Measurements from ENCODE around the gene UBAP2.

The UBAP2 gene

DNA sequence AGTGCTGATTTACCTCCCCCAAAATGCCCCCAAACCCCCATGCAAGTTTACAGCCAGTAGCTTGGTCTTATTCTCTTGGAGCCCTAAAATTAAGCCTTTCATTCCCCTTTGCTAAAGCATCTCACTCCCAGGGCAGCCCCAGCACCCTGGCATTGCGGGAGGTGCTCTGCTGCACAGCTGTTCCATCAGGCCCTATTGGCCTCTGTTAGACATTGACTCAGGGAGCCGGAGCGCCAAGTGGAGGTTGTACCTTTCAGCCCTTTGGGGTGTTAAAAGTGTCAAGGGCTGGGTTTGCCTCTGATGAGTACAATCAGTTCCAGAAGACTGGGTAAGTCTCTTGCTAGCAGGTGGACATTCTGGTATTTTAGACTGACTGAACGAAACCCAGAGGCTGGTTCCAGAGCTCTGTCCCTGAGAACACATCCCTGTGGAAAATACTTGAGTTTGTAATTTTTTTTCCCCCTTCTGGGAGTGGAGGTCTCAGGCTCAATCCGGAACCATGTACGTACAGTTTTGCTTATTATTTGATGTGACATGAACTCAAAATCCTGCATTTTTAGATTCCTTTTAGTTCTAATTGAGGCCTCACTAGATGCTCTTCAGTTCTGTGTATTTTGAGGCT lies 129.3 kb downstream of the UBAP2 start:
- no peak for DNase-seq

DNA sequence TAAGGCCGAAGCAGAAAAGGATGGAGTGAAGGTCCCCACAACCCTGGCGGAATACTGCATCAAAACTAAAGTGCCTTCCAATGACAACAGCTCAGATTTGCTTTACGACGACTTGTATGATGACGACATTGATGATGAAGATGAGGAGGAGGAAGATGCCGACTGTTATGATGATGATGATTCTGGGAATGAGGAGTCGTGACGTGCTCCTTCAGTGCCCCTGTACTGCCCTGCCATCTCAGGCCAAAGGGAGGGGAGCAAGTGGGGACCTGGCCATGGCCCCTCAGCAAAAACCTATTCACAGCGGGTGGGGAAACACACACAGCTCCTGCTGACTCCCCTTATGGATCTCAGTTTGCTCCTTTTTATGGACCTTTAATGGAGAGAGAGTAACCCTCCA lies 131.7 kb downstream of the UBAP2 start:
- DNase-seq = no peak

DNA sequence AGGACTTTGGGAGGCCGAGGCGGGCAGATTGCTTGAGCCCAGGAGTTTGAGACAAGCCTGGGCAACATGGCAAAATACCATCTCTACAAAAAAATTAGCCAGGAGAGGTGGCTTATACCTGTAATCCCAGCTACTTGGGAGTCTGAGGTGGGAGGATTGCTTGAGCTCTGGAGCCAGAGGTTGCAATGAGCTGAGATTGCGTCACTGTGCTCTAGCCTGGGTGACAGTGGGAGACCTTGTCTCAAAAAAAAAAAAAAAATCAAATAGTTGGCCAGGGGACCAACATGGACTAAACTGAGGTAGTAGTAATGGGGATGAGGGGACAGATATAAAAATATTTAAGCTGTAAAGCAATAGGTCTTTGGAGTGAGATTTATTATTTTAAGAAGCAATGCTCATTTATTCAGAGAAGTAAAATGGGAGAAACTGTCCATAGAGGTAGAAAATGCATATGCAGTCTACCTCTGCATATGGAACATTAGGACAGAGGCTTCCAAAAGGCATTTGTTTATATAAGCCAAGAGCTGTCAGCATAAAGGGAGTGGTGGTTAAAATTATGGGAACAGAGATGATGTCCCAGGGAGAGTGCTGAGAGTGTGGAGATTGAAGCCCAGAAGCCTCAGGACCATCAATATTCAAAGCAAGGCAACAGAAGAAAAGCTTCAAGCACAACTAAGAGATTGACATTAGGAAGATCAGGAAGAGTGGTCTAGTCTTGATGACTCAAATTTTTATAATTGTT lies 133.6 kb downstream of the UBAP2 start:
- no peak for DNase-seq

DNA sequence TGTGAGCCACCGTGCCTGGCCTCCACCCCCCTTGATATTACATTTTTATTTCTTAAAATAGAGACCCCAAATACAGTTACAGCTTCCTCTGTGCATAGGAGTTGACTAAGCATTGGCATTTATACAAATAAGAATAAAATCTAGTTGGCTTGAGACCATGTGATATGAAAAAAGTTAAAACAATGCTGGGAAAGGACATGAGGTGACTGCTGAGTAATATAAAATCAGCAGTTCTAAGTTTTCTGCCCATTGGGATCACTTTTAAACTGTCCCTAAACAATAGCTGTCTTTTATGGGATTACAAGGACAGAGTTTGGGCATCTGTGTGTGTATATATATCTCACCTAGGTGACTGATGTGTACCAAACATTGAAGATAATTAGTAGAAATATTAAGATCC lies 135.1 kb downstream of the UBAP2 start:
- DNase-seq = no peak

DNA sequence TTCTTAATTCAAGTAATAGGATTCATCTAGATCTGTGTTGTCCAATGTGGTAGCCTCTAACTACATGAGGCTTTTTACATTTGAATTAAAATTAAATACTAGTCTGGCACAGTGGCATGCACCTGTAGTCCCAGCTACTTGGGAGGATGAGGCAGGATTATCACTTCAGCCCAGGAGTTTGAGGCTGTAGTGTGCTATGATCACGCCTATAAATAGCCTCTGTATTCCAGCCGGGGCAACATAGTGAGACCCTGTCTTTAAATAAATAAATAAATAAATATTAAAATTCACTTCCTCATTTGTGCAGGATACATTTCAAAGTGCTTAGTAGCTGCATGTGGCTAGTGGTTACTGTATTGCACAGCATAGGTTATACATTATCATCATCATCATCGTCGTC lies 139.9 kb downstream of the UBAP2 start:
- DNase-seq = no peak

DNA sequence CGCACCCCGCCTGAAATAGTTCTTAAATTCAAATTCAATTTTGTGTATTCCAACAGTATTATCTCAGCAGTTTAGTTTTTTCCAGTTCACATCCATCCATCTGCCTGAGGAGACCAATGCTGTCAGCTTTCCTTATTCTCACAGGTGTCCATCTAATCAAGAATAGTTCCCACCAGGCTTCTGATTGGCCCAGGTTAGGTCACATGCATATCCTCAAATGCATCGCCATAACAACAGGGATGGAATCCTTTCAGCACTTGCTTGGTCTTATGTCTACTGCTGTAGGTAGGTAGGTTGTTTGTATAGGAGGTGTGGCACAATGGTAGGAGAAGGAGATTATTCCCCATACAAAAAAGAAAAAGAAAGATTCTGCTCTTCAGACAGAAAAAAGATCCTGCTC lies 140.6 kb downstream of the UBAP2 start:
- DNase-seq = no peak

DNA sequence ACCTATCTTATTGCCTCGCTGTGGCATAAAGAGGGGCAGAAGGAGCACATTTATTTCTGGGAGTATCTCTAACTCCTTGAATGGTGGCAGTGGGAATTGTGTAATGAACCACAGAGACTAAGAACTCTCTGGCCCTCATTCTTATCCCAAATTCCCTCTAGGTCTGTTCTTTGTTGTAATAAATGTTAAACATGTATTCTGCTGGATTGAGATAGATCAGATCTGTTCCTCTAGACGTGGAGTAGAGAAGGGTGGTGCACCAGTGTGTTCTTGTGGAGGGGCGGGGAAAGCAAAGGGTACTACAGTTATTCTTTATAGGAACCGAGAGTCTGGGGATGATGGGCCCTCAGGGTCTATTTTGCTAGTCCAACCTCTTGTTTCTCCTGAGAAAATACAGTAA lies 141.3 kb downstream of the UBAP2 start:
- DNase-seq = no peak

DNA sequence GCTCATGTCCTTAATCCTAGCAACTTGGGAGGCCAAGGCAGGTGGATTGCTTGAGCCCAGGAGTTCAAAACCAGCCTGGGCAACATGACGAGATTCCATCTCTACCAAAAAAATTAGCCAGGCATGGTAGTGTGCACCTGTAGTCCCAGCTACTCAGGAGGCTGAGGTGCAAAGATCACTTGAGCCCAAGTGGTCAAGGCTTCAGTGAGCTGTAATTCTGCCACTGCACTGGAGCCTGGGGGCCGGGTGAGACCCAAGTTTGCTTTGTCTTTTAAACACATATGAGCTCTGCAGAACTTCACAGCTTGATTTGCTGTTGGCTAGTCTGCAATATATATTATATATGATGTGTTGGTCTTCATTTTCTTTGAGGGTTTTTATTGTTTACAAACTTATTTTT lies 141.9 kb downstream of the UBAP2 start:
- no peak for DNase-seq

DNA sequence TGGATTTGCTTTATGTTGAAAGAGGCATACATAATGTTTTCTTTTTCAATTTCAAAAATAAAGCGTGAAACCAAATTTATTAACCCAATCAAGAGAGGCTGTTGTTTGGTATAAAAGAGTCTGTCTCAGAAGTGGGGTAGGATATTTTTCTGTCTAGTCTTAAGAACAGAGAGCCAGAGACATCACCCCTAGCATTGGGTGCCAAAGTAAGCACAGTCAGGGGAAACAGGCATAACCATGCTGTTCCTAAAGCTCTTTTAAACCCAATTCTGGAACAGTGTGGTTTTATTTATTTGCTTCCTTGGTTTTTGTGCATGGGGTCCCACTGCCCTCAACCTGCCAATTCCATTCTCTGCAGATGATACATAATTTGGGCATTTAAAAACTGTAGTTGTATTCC lies 143.6 kb downstream of the UBAP2 start:
- DNase-seq = no peak

DNA sequence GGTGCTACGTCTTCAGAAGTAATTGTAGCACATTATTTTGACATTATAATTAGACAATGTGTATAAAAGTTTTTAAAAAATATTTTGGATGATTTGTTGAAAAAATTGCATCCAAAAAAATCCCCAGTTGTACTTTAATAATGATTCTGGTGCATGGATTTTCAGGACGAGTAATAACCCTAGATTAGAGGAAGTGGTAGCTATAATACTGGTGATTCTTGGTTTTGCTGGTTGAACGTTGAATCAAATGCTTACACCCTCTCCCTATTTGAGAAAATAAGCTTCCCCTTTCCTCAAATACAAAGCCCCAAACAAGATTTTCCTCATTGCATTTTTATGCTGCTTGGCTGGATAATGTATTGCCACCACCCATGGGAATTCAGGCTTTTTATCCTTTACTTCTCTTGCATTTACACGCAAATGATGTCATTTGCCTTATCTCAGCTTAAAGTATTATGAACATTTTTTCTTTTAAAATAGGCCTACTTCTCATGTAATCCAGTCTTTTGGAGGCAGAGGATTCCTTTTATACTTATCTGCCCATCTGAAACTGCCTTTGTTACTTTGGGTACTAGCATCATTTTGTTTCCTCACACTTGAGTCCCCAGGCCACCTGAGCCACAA lies 145.4 kb downstream of the UBAP2 start:
- no peak for DNase-seq

DNA sequence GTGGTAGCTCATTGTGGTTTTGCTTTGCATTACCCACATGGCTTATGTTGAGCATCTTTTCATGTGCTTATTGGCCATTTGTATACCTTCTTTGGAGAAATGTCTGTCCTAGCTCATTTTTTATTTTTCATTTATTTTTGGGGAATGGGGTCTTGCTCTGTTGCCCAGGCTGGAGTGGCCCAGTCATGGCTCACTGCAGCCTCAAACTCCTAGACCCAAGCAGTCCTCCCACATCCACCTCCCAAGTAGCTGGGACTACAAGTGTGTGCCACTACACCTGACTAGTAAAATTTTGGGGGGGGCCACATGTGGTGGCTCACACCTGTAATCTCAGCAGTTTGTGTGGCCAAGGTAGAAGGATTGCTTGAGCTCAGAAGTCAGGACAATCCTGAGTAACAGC lies 154.4 kb downstream of the UBAP2 start:
- no peak for DNase-seq

DNA sequence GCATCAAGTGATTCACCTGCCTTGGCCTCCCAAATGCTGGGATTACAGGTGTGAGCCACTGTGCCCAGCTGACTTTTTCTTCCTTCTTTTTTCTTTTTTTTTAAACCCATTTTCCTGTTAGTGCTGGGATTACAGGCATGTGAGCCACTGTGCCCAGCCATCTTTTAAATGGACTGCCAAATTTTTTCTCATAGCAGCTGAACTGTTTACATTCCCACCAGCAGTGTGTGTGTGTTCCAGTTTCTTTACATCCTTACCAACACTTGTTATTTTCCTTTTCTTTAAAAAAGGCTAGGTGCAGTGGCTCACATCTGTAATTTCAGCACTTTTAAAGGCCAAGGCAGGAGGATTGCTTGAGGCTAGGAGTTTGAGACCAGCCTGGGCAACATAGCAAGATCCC lies 154.8 kb downstream of the UBAP2 start:
- no peak for DNase-seq

DNA sequence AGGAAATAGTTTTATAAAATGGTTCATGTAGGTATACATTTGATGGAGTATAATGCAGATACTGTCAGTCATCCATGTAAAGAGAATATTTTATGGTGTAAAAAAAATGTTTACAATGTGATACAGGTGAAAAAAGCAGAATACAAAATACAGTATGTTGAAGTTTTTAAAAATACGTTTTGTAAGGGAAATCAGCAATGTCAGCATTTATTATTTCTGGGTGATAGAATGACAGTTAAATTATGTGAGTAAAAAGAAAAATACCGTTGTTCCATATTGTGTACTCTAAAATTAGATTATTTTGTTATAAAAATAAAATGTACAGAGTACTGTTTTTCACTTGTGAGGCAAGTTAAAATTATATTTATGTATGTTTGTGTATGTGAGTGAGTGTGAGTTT lies 162.7 kb downstream of the UBAP2 start:
- no peak for DNase-seq

DNA sequence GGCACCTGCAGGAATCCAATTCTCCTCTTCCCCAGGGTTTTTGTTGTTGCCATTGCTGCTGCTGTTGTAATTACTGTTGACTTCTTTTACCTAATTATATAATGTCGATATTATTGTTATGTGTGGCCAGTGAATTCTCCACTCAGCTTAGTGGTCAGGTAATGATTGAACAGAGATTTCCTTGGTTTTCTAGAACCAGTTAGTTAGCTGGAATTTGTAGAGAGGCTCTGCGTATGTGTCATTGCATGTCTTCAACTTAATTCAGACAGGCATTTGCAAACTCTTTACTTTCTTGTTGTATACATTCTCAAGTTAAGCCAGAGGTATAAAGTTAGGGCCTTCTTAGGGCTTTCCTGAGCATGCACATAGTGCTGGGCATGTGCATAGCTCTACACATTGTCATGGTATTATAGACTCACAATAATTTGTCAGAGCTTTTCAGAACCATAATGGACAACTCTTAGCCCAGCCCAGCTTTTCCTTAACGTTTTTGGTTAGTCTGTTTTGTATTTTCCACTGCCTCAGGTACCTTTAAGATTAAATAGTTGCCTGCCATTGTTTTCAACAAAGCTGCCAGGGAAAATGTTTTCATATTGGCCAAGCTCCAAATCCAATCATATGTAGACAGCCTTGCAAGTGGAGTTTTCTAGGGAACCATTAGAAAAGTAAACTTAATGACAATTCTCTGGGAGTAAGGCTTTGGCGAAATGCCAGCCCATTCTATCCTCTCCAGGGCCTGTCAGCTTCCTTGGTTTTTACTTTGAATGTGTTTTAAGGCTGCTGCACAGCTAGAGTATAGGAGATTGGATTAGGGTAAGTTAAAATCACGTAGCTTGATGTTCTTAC lies 163.6 kb downstream of the UBAP2 start:
- no peak for DNase-seq

DNA sequence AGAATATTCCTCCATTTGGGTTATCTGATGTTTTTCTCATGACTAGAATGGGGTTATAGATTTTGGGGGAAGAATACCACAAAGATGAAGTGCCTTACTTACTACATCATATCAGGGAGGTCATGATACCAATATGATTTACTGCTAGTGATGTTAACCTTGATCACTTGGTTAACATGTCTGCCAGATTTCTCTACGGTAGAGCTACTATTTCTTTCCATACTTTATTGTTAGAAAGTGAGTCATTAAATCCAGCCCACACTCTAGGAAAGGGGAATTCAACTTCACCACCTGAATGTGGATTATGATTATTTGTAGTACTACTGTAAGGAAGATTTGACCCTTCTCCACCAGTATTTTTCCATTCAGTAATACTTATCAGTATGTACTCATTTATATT lies 167.1 kb downstream of the UBAP2 start:
- no peak for DNase-seq

DNA sequence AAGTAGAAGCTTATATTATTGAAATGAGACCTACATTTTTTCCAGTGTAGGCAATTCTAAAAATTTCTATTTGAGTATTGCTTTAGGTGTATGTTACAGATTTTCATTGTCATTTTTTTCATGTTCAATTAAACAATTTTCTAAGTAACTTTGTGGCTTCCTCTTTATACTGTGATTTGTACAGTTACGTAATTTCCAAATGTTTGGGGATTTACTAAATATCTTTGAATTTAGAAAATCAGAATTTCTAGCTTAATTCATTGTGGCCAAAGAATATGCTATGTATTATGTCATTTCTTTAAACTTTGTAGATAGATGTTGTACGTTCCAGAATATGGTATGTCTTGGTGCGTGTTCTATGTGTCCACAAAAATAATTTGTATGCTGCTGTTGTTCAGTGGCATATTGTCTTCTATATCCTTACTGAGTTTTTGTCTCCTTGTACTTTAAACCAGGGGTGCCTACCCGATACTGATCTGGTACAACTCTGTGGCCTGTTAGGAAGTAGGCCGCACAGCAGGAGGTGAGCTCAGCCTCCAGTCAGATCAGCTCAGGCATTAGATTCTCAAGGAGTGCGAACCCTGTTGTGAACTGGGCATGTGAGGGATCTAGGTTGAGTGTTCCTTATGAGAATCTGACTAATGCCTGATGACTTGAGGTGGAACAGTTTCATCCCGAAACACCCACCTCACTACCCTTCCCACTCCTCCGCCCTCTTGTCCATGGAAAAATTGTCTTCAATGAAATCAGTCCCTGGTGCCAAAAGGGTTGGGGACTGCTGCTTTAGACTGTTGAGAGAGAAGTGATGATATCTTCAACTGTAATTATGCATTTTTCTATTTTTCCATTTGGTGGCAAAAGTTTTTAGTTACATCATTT lies 168.2 kb downstream of the UBAP2 start:
- no peak for DNase-seq

DNA sequence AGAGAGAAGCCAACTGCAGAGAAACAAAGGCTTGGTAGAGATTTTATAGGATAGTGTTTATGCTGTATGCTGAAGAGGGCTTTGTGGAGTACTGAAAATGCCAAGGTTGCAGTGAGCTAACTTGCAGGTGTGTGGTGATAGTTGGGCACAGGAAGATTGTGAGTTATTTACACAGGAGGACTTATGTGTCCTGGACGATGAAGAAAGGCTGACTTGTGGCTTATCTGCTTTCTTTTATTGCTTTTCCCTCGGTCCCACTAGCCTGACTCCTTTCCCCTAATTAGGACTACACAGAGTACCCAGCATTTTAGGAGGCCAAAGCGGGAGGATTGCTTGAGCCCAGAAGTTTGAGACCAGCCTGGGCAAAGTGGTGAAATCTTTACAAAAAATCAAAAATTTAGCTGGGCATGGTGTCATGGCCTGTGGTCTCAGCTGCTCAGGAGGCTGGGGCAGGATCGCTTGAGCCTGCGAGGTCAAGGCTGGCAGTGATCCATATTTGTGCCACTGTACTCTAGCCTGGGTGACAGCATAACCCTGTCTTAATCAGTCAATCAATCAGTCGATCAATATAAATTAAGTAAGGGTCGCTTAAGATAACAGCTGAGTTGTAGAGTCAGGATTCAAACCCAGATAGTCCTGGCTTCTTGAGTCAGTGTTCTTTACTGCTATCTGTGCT lies 169.9 kb downstream of the UBAP2 start:
- DNase-seq = no peak

DNA sequence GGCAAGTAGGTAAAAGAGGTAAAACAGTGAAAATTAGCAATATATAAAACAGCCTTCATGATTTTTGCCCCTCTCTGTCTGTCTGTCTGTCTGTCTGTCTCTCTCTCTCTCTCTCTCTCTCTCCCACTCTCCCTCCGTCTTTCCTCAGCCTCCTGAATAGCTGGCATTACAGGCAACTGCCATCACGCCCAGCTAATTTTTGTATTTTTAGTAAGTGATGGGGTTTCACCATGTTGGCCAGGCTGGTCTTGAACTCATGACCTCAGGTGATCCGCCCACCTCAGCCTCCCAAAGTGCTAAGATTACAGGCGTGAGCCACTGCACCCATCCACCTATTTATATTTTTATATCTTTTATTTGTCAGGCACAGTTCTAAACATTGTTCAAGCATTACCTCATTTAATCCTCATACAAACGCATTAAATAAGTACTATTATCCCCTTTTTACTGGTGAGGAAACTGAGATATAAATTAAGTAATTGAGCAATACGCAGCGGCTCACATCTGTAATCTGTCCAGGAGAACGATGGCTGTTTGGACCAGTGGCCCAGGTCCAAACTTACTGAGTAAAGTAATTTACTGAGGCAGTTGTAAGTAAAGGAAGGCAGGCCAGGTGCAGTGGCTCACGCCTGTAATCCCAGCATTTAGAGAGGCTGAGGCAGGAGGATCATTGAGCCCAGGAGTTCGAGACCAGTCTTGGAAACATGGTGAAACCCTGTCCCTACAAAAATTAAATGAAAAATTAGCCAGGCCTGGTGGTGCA lies 170.8 kb downstream of the UBAP2 start:
- no peak for DNase-seq

Data from T1000 (cell line).